Body of pancreas (tissue), 4 donors: Measurements from ENCODE around the gene TENM4.

Source experiments
- CTCF ChIP-seq, 7 experiments: fragments of 450-650 bp in 4 of 7; fragments of 200-600 bp in 3 of 7; sonication (generic) in 3 of 7; IDR thresholded peaks; one replicate each; pipeline ENCODE4 v1.5.1; 2016 to 2019; ENCODE audit warnings: antibody characterized with exemption in 7 of 7
- POLR2A ChIP-seq, 3 donors: fragments of 450-650 bp; IDR thresholded peaks; one replicate each; pipeline ENCODE4 v1.6.1; 2016; ENCODE audit warnings: antibody characterized with exemption in 3 of 3, mild to moderate bottlenecking in 2 of 3

GRCh38 chr11:79198898-79199250 lies 242.0 kb downstream of the TENM4 start:
- TF ChIP-seq CTCF (IDR thresholded peaks at IDR 0.05) (no peak), POLR2A (IDR thresholded peaks at IDR 0.05) (no peak)
